SJSA1 (cell line): ENCODE data around the gene CFAP92. TPM values are rescaled to one million over a fixed set of nuclear protein-coding genes. Genes with fewer than 3 reads are reported as not detected.
"Not testable (repeated sequence)": the region's sequence is repeated elsewhere in the genome, so short reads cannot be mapped to it uniquely, and the experiment has no call there.

Source experiments
- DNase-seq, 2 experiments: peaks; one replicate each; pipeline ENCODE4 v3.0.0-alpha.2; 2015 to 2020; ENCODE audit warnings: low spot score in 2 of 2, low read depth in 1 of 2
- H3K27ac ChIP-seq: fragments of 250-450 bp; sonication (Bioruptor Pico); 2 replicates; pipeline ENCODE4 v1.5.1; 2020; ENCODE audit warnings: mild to moderate bottlenecking, moderate library complexity
- H3K27me3 ChIP-seq: fragments of 250-450 bp; sonication (Bioruptor Pico); replicated peaks from 2 replicates; pipeline ENCODE4 v1.5.1; 2020; ENCODE audit warnings: mild to moderate bottlenecking, moderate library complexity
- H3K36me3 ChIP-seq: fragments of 250-450 bp; sonication (Bioruptor Pico); 2 replicates; pipeline ENCODE4 v1.5.1; 2020; ENCODE audit warnings: mild to moderate bottlenecking
- H3K4me1 ChIP-seq: fragments of 250-450 bp; sonication (Bioruptor Pico); replicated peaks from 2 replicates; pipeline ENCODE4 v1.6.1; 2021; ENCODE audit warnings: mild to moderate bottlenecking
- H3K4me3 ChIP-seq: fragments of 250-450 bp; sonication (Bioruptor Pico); 2 replicates; pipeline ENCODE4 v1.5.1; 2020; ENCODE audit warnings: mild to moderate bottlenecking
- H3K9me3 ChIP-seq: fragments of 250-450 bp; sonication (Bioruptor Pico); replicated peaks from 2 replicates; pipeline ENCODE4 v1.5.1; 2020; ENCODE audit warnings: mild to moderate bottlenecking
- total RNA-seq: library from RNA; depleted of rRNA; stranded (reverse); fragments of >200 nt; shearing (Covaris generic); gene quantifications from 2 replicates; pipeline ENCODE4 v1.2.3, GENCODE V29; 2014

CFAP92 gene
- total RNA-seq, 1 experiment from 2014 or later: 0.71 TPM

- Histone ChIP-seq H3K4me3 (no peak overlapping the region), H3K27ac (no peak overlapping the region), H3K36me3 (peaks cover 40% of the 10 kb centered on the region), H3K9me3 (no peaks in the 10 kb centered on the region), H3K4me1 (no peaks in the 10 kb centered on the region), H3K27me3 (no peaks in the 10 kb centered on the region; the same call in 1 of the 2 replicates)
- DNase-seq: no peak
Measured at GRCh38 chr3:128889139-128889894, 104.6 kb downstream of the CFAP92 start.

DNA sequence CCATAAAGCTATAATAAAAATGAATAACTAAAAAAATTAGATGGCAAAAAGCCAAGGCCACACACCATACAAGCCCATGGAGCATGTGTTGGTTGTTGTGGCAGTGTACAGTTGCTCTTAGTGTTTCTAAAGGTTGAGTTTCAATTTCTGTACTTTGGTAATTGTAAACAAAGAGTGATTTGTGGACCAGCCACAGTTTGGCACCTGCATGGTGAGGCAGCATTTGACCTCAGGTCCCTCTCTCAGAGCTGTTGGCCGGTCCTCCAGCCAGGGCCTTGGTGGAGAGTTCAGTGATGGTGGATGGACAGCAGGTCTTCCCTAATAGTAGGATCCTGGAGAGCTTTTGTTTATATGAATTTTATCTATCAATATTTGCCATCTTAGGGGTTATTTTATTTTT lies 108.9 kb downstream of the CFAP92 start:
- Histone ChIP-seq H3K4me3 (no peak overlapping the region), H3K9me3 (no peaks in the 10 kb centered on the region), H3K4me1 (0 out of 2 replicates have a peak, but pooled peaks cover 3% of the 10 kb centered on the region), H3K27ac (no peak overlapping the region), H3K36me3 (peaks cover 43% of the 10 kb centered on the region), H3K27me3 (no peaks in the 10 kb centered on the region)
- no peak for DNase-seq

GRCh38 chr3:128882719-128883118 lies 111.2 kb downstream of the CFAP92 start:
- peaks cover 31% of the 10 kb centered on the region for H3K36me3 ChIP-seq
- H3K27ac ChIP-seq: no peak overlapping the region

GRCh38 chr3:128881576-128881975 lies 112.3 kb downstream of the CFAP92 start:
- no peak for DNase-seq
- H3K4me1 ChIP-seq: peaks cover 9% of the 10 kb centered on the region
- H3K4me3 ChIP-seq: no peak overlapping the region
- no peaks in the 10 kb centered on the region for H3K27me3 ChIP-seq
- no peaks in the 10 kb centered on the region for H3K9me3 ChIP-seq
- H3K36me3 ChIP-seq: peaks cover 26% of the 10 kb centered on the region
- H3K27ac ChIP-seq: no peak overlapping the region

More at GRCh38 chr3:128882719-128883118, 111.2 kb downstream of the CFAP92 start:
- Histone ChIP-seq H3K9me3 (no peaks in the 10 kb centered on the region), H3K27me3 (no peaks in the 10 kb centered on the region), H3K4me3 (no peak overlapping the region), H3K4me1 (peaks cover 9% of the 10 kb centered on the region)
- no peak for DNase-seq

- not testable (repeated sequence) for H3K9me3 ChIP-seq, DNase-seq, H3K4me1 ChIP-seq, H3K27me3 ChIP-seq, H3K27ac ChIP-seq
- peaks cover 26% of the 10 kb centered on the region for H3K36me3 ChIP-seq
- peak overlapping the region; percentile 67 for H3K4me3 ChIP-seq
Measured at GRCh38 chr3:128880455-128880854, 113.4 kb downstream of the CFAP92 start.

DNA sequence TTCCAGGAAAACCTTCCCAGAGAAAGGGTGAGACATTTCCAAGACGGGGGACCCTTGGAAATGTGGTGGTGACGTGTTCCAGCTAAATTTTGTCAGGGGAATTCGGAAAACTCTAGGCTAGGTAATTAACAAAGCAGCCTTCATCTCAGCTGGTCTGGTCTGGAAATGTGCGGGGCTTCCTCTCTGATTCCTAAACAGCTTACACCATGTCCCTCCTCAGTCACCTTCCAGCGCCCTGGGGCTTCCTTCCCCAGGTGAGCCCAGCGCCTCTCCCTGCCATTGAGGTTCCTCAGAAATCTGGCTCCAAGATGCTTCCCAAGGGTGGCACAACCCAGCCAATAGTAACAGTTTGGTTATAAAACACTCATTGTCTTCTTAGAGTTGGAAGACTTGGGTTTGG lies 113.9 kb downstream of the CFAP92 start:
- DNase-seq: no peak
- peaks cover 9% of the 10 kb centered on the region for H3K4me1 ChIP-seq
- peak overlapping the region; percentile 67 for H3K4me3 ChIP-seq
- H3K9me3 ChIP-seq: no peaks in the 10 kb centered on the region
- H3K36me3 ChIP-seq: peaks cover 23% of the 10 kb centered on the region
- H3K27ac ChIP-seq: peak overlapping the region; percentile 84
- H3K27me3 ChIP-seq: no peaks in the 10 kb centered on the region

- Histone ChIP-seq H3K9me3 (no peaks in the 10 kb centered on the region), H3K27me3 (no peaks in the 10 kb centered on the region), H3K4me3 (peak within 1 kb of the TSS; percentile 67), H3K4me1 (peaks cover 9% of the 10 kb centered on the region), H3K27ac (peak within 1 kb of the TSS; percentile 84), H3K36me3 (peaks cover 19% of the 10 kb centered on the region)
- peak; percentile 95 to 96 for DNase-seq
Measured at GRCh38 chr3:128879125-128879969, 114.5 kb downstream of the CFAP92 start, which contains the start of gene ACAD9. Gene ACAD9, plus strand, starts transcription at chr3:128879620. Its CDS starts 72 bp downstream, at chr3:128879692.

DNA sequence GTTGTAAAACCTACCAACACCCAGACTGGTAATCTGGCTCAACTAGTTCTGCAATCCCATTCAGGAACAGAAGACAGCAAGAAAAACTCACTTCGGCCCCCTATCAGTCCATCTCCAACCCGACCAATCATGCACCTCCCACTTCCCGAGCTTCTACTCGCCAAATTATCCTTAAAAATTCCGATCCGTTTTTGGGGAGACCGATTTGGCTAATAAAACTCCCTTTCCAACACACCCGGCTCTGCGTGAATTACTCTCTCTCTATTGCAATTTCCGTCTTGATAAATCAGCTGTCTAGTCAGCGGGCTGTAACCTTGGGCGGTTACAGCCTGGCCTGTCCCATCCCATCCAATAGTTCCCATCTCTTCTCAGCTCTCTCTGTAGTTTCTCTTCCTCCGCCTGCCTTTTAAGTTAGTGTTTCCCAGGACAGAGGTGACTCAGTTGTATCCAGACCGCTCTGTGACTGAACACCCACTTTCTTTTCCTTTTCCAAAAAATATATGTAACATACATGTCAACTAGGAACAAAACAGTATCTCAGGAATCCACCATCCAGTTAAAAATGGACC lies 115.2 kb downstream of the CFAP92 start:
- no peaks in the 10 kb centered on the region for H3K9me3 ChIP-seq
- H3K4me1 ChIP-seq: peaks cover 9% of the 10 kb centered on the region
- peak overlapping the region; percentile 67 for H3K4me3 ChIP-seq
- H3K27ac ChIP-seq: peak overlapping the region; percentile 84
- DNase-seq: no peak
- H3K27me3 ChIP-seq: no peaks in the 10 kb centered on the region
- H3K36me3 ChIP-seq: peaks cover 13% of the 10 kb centered on the region

- Histone ChIP-seq H3K4me1 (peaks cover 9% of the 10 kb centered on the region), H3K27me3 (no peaks in the 10 kb centered on the region), H3K4me3 (peak overlapping the region; percentile 67)
Measured at GRCh38 chr3:128878011-128878457, 115.8 kb downstream of the CFAP92 start.

GRCh38 chr3:128875556-128876120 lies 118.2 kb downstream of the CFAP92 start:
- Histone ChIP-seq H3K36me3 (peaks cover 1% of the 10 kb centered on the region), H3K27me3 (no peaks in the 10 kb centered on the region), H3K4me3 (no peak overlapping the region), H3K4me1 (peaks cover 8% of the 10 kb centered on the region), H3K27ac (no peak overlapping the region), H3K9me3 (no peaks in the 10 kb centered on the region)
- no peak for DNase-seq

More at GRCh38 chr3:128878011-128878457, 115.8 kb downstream of the CFAP92 start:
- Histone ChIP-seq H3K9me3 (no peaks in the 10 kb centered on the region), H3K36me3 (peaks cover 13% of the 10 kb centered on the region), H3K27ac (peak overlapping the region; percentile 84)
- no peak for DNase-seq

GRCh38 chr3:128874481-128875180 lies 119.2 kb downstream of the CFAP92 start:
- no peak for DNase-seq
- H3K36me3 ChIP-seq: no peaks in the 10 kb centered on the region; the same call in 1 of the 2 replicates
- peaks cover 6% of the 10 kb centered on the region for H3K4me1 ChIP-seq
- H3K27me3 ChIP-seq: no peaks in the 10 kb centered on the region
- no peak overlapping the region for H3K4me3 ChIP-seq
- H3K27ac ChIP-seq: no peak overlapping the region
- no peaks in the 10 kb centered on the region for H3K9me3 ChIP-seq

GRCh38 chr3:128873244-128874022 lies 120.4 kb downstream of the CFAP92 start:
- Histone ChIP-seq H3K9me3 (no peaks in the 10 kb centered on the region), H3K4me1 (peaks cover 5% of the 10 kb centered on the region), H3K27me3 (no peaks in the 10 kb centered on the region), H3K27ac (no peak overlapping the region), H3K36me3 (no peaks in the 10 kb centered on the region), H3K4me3 (no peak overlapping the region)
- no peak for DNase-seq
